HEK293 (cell line): ENCODE results near the gene ARHGAP24.
"Not testable (repeated sequence)": the region's sequence is repeated elsewhere in the genome, so short reads cannot be mapped to it uniquely, and the experiment has no call there.

Experiments
- CTCF ChIA-PET: fragments of 350-600 bp; formaldehyde crosslinking; extraction: SDS; loops from one replicate; lab custom pipeline; 2021; ENCODE audit warnings: antibody characterized with exemption; lab: Yijun Ruan, JAX
- POLR2A ChIA-PET: fragments of 300-600 bp; formaldehyde crosslinking; extraction: SDS; loops from one replicate; lab custom pipeline; 2020; ENCODE audit warnings: antibody characterized with exemption, inconsistent platforms; lab: Yijun Ruan, JAX
- H3K27ac ChIP-seq: fragments of 200-500 bp; sonication (Bioruptor generic); 2 replicates; pipeline ENCODE4 v1.5.1; 2014; ENCODE audit warnings: low read depth, low read length, control low read depth, inconsistent platforms; ENCODE audit errors: extremely low read depth
- H3K36me3 ChIP-seq, 2 experiments: fragments of 200-500 bp in 1 of 2; sonication (Bioruptor generic) in 1 of 2; 1 replicate in 1 of 2; 2 replicates in 1 of 2; pipeline ENCODE4 v1.5.1; 2014 to 2017; ENCODE audit warnings: inconsistent platforms in 2 of 2, low read length in 2 of 2; ENCODE audit not compliant: control insufficient read depth in 2 of 2, insufficient read depth in 1 of 2
- H3K4me1 ChIP-seq: fragments of 200-500 bp; sonication (Bioruptor generic); 2 replicates; pipeline ENCODE4 v1.5.1; 2014; ENCODE audit warnings: mild to moderate bottlenecking, low read length, inconsistent platforms; ENCODE audit not compliant: control insufficient read depth, insufficient read depth
- H3K4me3 ChIP-seq: 2 replicates; pipeline ENCODE4 v1.5.1; 2011; ENCODE audit warnings: low read depth, mild to moderate bottlenecking, control low read depth, low read length, moderate library complexity
- H3K9me3 ChIP-seq: fragments of 200-500 bp; sonication (Bioruptor generic); 2 replicates; pipeline ENCODE4 v1.5.1; 2014; ENCODE audit warnings: low read depth, low read length, inconsistent platforms; ENCODE audit not compliant: control insufficient read depth, insufficient read depth
- GLI2 ChIP-seq: fragments of 450-650 bp; formaldehyde crosslinking; IDR thresholded peaks from 2 replicates; pipeline ENCODE4; 2017; ENCODE audit warnings: missing biosample characterization, missing genetic modification characterization, low read depth, borderline replicate concordance
- ZNF112 ChIP-seq: fragments of 450-650 bp; formaldehyde crosslinking; IDR thresholded peaks from 2 replicates; pipeline ENCODE4 v1.5.0; 2017; ENCODE audit warnings: missing biosample characterization, missing genetic modification characterization
- ZNF133 ChIP-seq: fragments of 450-650 bp; formaldehyde crosslinking; IDR thresholded peaks from 2 replicates; pipeline ENCODE4 v1.5.1; 2016; ENCODE audit warnings: missing biosample characterization, missing genetic modification characterization
- ZNF146 ChIP-seq: fragments of 450-650 bp; formaldehyde crosslinking; IDR thresholded peaks from 2 replicates; pipeline ENCODE4 v1.5.1; 2016; ENCODE audit warnings: missing biosample characterization, missing genetic modification characterization
- ZNF341 ChIP-seq: fragments of 450-650 bp; formaldehyde crosslinking; IDR thresholded peaks from 2 replicates; pipeline ENCODE4; 2016; ENCODE audit warnings: low read depth, missing biosample characterization, missing genetic modification characterization
- ZNF350 ChIP-seq: fragments of 450-650 bp; formaldehyde crosslinking; IDR thresholded peaks from 2 replicates; pipeline ENCODE4 v1.5.0; 2017; ENCODE audit warnings: missing biosample characterization, mild to moderate bottlenecking, missing genetic modification characterization
- ZNF394 ChIP-seq: fragments of 450-650 bp; formaldehyde crosslinking; IDR thresholded peaks from 2 replicates; pipeline ENCODE4 v1.5.1; 2016; ENCODE audit warnings: missing biosample characterization, missing genetic modification characterization, mild to moderate bottlenecking, moderate library complexity, borderline replicate concordance
- ZNF610 ChIP-seq: fragments of 450-650 bp; formaldehyde crosslinking; IDR thresholded peaks from 2 replicates; pipeline ENCODE4 v1.5.1; 2016; ENCODE audit warnings: missing biosample characterization, missing genetic modification characterization, borderline replicate concordance
- ZNF707 ChIP-seq: fragments of 450-650 bp; formaldehyde crosslinking; IDR thresholded peaks from 2 replicates; pipeline ENCODE4 v1.5.1; 2016; ENCODE audit warnings: missing biosample characterization, missing genetic modification characterization
- TF ChIP-seq, protein P1 (sequence below): fragments of 450-650 bp; formaldehyde crosslinking; IDR thresholded peaks from 2 replicates; pipeline ENCODE4 v1.5.1; 2016; ENCODE audit warnings: missing biosample characterization, missing genetic modification characterization
- TF ChIP-seq, protein P2 (sequence below): fragments of 450-650 bp; formaldehyde crosslinking; IDR thresholded peaks from 2 replicates; pipeline ENCODE4 v1.5.1; 2016; ENCODE audit warnings: missing biosample characterization, missing genetic modification characterization
- TF ChIP-seq, protein P3 (sequence below): fragments of 450-650 bp; formaldehyde crosslinking; IDR thresholded peaks from 2 replicates; pipeline ENCODE4 v1.5.1; 2017; ENCODE audit warnings: missing biosample characterization, missing genetic modification characterization
- TF ChIP-seq, protein P4 (sequence below): fragments of 450-650 bp; formaldehyde crosslinking; IDR thresholded peaks from 2 replicates; pipeline ENCODE4 v1.5.1; 2017; ENCODE audit warnings: missing biosample characterization, missing genetic modification characterization

The ARHGAP24 gene

GRCh38 chr4:85964298-85964697, 489.3 kb downstream of the ARHGAP24 start:
- ChIA-PET CTCF (interaction anchor here (0.5 to 4.8 kb wide), 2 partner anchors 131 to 167 kb away, joined by 4 to 28 read pairs; no protein-coding TSS in a partner anchor), POLR2A (no interaction called here)
- no peaks in the 10 kb centered on the region for H3K9me3 ChIP-seq
- H3K36me3 ChIP-seq, result no peaks in the 10 kb centered on the region
- H3K27ac ChIP-seq, result no peak overlapping the region
- TF ChIP-seq, protein P1, sequence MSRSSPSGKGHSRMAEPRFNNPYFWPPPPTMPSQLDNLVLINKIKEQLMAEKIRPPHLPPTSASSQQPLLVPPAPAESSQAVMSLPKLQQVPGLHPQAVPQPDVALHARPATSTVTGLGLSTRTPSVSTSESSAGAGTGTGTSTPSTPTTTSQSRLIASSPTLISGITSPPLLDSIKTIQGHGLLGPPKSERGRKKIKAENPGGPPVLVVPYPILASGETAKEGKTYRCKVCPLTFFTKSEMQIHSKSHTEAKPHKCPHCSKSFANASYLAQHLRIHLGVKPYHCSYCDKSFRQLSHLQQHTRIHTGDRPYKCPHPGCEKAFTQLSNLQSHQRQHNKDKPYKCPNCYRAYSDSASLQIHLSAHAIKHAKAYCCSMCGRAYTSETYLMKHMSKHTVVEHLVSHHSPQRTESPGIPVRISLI (tag by site-specific recombination), result no peak
- TF ChIP-seq, protein P2, sequence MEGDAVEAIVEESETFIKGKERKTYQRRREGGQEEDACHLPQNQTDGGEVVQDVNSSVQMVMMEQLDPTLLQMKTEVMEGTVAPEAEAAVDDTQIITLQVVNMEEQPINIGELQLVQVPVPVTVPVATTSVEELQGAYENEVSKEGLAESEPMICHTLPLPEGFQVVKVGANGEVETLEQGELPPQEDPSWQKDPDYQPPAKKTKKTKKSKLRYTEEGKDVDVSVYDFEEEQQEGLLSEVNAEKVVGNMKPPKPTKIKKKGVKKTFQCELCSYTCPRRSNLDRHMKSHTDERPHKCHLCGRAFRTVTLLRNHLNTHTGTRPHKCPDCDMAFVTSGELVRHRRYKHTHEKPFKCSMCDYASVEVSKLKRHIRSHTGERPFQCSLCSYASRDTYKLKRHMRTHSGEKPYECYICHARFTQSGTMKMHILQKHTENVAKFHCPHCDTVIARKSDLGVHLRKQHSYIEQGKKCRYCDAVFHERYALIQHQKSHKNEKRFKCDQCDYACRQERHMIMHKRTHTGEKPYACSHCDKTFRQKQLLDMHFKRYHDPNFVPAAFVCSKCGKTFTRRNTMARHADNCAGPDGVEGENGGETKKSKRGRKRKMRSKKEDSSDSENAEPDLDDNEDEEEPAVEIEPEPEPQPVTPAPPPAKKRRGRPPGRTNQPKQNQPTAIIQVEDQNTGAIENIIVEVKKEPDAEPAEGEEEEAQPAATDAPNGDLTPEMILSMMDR, result 0 out of 2 replicates have a peak, but pooled peaks have one; percentile 16
- no peak for TF ChIP-seq ZNF707
- TF ChIP-seq ZNF350 (tag by site-specific recombination), result no peak
- H3K4me3 ChIP-seq, result no peak overlapping the region
- no peaks in the 10 kb centered on the region for H3K4me1 ChIP-seq

- H3K4me3 ChIP-seq, result not testable (repeated sequence)
Measured at GRCh38 chr4:85965017-85965416, 490.1 kb downstream of the ARHGAP24 start.

DNA sequence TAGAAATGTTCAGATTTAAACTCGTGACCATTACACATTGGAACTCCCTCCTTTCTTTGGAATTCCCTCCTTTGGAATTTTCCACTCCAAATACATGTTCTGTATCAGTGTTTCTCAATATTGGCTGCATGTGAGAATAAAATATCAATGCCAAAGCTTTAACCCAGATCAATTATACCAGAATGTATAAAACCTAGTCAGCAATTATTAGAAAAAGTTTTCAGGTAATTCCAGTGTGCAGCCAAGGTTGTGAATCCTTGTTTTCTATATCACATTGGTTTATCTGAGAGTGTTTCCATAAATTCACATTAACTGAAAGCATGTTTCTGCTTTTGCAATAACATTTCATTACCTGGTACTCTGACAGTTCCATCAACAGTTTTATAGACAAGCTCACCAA, 490.6 kb downstream of the ARHGAP24 start:
- ChIA-PET POLR2A (no interaction called here), CTCF (interaction anchor here (1.0 to 4.8 kb wide), 2 partner anchors 9 to 168 kb away, joined by 3 to 28 read pairs; no protein-coding TSS in a partner anchor)
- Histone ChIP-seq H3K4me1 (no peaks in the 10 kb centered on the region), H3K4me3 (no peak overlapping the region), H3K9me3 (no peaks in the 10 kb centered on the region)
- TF ChIP-seq ZNF394 (tag by site-specific recombination) (no peak), ZNF112 (tag by site-specific recombination) (no peak), ZNF146 (tag by site-specific recombination) (no peak), ZNF341 (tag by site-specific recombination) (no peak), GLI2 (tag by site-specific recombination) (no peak), ZNF610 (tag by site-specific recombination) (no peak), ZNF133 (tag by site-specific recombination) (no peak)
- TF ChIP-seq, protein P3, sequence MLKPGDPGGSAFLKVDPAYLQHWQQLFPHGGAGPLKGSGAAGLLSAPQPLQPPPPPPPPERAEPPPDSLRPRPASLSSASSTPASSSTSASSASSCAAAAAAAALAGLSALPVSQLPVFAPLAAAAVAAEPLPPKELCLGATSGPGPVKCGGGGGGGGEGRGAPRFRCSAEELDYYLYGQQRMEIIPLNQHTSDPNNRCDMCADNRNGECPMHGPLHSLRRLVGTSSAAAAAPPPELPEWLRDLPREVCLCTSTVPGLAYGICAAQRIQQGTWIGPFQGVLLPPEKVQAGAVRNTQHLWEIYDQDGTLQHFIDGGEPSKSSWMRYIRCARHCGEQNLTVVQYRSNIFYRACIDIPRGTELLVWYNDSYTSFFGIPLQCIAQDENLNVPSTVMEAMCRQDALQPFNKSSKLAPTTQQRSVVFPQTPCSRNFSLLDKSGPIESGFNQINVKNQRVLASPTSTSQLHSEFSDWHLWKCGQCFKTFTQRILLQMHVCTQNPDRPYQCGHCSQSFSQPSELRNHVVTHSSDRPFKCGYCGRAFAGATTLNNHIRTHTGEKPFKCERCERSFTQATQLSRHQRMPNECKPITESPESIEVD, result no peak
- TF ChIP-seq, protein P4, sequence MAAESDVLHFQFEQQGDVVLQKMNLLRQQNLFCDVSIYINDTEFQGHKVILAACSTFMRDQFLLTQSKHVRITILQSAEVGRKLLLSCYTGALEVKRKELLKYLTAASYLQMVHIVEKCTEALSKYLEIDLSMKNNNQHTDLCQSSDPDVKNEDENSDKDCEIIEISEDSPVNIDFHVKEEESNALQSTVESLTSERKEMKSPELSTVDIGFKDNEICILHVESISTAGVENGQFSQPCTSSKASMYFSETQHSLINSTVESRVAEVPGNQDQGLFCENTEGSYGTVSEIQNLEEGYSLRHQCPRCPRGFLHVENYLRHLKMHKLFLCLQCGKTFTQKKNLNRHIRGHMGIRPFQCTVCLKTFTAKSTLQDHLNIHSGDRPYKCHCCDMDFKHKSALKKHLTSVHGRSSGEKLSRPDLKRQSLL (tag by site-specific recombination), result no peak
- TF ChIP-seq, all 188 proteins: peak for 0
- Histone ChIP-seq H3K27ac (no peak overlapping the region), H3K36me3 (no peaks in the 10 kb centered on the region)

More at GRCh38 chr4:85965017-85965416, 490.1 kb downstream of the ARHGAP24 start:
- H3K36me3 ChIP-seq, H3K27ac ChIP-seq, H3K9me3 ChIP-seq, POLR2A ChIA-PET, H3K4me1 ChIP-seq: not testable (repeated sequence)
- CTCF ChIA-PET, result interaction anchor here (1.0 to 4.8 kb wide), 2 partner anchors 9 to 167 kb away, joined by 3 to 28 read pairs; no protein-coding TSS in a partner anchor
